ENCODE data around the gene SSTR3.

DNA sequence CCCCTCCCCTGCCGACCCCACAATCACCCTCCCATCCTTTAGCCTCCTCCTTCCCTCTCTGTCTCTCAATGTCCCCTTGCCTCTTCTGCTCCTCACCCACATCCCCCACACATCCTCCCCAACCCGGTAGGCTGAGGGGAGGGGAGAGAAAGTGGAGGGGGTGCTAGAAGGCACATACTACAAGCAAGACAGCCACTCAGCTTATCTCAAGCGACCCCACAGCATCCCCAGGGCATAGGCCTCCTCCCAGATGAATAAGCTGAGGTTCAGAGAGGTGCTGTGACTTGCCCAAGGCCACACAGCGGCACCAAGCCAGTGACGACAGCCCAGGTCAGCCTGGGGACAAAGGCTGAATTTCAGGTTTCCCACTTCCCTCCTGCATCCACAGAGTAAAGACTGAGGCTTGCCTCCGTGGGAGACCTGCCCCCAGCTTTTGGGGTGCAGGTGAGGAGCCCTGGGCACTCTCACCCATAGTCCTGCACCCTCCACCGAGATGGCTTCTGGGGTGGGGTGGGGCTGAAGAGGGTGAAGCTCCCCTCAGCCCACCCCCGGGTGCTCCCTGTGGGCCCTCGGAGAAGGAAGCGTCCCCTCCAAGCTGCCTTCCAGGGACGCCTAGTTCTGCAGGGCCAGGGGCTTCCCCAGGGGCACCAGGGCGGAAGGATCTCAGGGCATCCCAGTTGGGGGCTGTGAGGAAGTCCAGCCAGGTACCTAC is 31.3 kb upstream of the SSTR3 start:
- TF ChIP-seq, protein P1, sequence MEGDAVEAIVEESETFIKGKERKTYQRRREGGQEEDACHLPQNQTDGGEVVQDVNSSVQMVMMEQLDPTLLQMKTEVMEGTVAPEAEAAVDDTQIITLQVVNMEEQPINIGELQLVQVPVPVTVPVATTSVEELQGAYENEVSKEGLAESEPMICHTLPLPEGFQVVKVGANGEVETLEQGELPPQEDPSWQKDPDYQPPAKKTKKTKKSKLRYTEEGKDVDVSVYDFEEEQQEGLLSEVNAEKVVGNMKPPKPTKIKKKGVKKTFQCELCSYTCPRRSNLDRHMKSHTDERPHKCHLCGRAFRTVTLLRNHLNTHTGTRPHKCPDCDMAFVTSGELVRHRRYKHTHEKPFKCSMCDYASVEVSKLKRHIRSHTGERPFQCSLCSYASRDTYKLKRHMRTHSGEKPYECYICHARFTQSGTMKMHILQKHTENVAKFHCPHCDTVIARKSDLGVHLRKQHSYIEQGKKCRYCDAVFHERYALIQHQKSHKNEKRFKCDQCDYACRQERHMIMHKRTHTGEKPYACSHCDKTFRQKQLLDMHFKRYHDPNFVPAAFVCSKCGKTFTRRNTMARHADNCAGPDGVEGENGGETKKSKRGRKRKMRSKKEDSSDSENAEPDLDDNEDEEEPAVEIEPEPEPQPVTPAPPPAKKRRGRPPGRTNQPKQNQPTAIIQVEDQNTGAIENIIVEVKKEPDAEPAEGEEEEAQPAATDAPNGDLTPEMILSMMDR (IDR thresholded peaks at IDR 0.05; ENCODE audit: low read depth, low read length) = no peak
- TF ChIP-seq EZH2phosphoT487 (IDR thresholded peaks at IDR 0.05; ENCODE audit: low read depth) = no peak

All from OCI-LY3 (cell line).